ENCODE results near the gene SNCG.

The SNCG gene

DNA sequence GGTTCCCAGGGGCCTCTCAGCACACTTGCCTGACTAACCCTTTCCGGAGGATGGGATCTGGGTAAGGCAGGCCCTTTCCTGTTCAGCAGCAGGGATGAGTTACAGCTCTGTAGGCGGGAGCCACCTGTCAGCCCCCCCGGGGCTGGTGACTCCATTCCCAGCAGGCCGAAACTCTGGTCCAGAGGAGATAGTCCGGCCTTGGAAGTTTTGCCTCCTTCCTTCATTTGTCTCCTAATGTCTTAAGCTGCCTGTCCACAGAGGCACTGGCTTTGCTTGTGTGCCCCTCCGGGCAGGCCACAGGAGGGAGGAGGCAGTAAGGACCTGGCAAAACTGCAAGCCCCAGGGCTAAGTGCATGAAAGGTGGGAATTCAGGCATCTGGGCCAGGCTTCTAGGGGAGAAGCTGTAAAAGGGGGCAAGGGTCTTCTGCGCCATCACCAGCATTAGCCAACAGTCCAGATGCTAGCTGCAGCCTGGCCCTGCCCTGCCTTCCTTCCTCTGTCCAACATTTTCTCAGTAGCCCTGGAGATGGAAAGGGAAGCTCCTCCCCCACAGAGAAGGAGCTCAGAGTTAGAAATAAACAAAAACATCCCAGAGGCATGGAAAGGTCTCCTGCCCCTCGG lies 11.1 kb downstream of the SNCG start:
- ChIA-PET POLR2A (no interaction called here), CTCF (interaction anchor here (1.0 to 15.9 kb wide), 6 partner anchors 9 to 127 kb away, joined by 3 to 238 read pairs (median 9); partner anchors contain the start of genes MMRN2 and SNCG)
- no peak for DNase-seq (ENCODE audit: extremely low spot score)
- TF ChIP-seq, protein P1, sequence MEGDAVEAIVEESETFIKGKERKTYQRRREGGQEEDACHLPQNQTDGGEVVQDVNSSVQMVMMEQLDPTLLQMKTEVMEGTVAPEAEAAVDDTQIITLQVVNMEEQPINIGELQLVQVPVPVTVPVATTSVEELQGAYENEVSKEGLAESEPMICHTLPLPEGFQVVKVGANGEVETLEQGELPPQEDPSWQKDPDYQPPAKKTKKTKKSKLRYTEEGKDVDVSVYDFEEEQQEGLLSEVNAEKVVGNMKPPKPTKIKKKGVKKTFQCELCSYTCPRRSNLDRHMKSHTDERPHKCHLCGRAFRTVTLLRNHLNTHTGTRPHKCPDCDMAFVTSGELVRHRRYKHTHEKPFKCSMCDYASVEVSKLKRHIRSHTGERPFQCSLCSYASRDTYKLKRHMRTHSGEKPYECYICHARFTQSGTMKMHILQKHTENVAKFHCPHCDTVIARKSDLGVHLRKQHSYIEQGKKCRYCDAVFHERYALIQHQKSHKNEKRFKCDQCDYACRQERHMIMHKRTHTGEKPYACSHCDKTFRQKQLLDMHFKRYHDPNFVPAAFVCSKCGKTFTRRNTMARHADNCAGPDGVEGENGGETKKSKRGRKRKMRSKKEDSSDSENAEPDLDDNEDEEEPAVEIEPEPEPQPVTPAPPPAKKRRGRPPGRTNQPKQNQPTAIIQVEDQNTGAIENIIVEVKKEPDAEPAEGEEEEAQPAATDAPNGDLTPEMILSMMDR (IDR thresholded peaks at IDR 0.05; ENCODE audit: control extremely low read depth, extremely low read depth, low read depth, missing control alignments) = no peak

DNA sequence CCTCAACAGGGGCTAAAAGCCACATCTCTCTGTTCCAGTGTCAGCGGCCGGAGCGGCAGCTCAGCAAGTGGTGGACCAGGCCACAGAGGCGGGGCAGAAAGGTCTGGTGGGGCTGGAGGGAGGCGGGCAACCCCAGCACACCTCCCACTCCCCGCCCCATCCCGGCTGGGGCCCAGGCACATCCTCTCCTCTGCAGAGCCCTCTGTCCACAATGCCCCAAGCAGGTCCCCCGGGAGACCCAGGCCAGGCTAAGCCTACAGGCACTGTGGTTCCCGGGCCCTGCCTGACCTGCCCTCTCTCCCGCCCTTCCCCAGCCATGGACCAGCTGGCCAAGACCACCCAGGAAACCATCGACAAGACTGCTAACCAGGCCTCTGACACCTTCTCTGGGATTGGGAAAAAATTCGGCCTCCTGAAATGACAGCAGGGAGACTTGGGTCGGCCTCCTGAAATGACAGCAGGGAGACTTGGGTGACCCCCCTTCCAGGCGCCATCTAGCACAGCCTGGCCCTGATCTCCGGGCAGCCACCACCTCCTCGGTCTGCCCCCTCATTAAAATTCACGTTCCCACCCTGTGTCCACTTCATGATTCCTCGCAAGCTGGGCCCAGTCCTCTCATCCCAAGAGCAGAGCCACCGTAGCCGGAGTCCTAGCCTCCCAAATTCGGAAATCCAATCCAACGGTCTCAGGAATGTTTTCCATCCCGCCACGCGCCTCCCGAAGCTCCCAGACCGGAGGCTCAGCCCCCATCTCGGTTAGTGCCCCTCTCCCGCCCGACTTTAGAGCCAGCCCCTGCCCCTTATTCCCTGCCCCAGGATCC lies 12.0 kb downstream of the SNCG start:
- POLR2A ChIA-PET = interaction anchor here (0.6 kb wide), 1 partner anchor 590 kb away, joined by 12 read pairs; no protein-coding TSS in a partner anchor
- CTCF ChIA-PET = interaction anchor here (0.7 to 15.9 kb wide), 9 partner anchors 9 to 28 kb away, joined by 3 to 238 read pairs (median 3); partner anchors contain the start of genes MMRN2 and SNCG
- peak; percentile 27 for DNase-seq (ENCODE audit: extremely low spot score)
- TF ChIP-seq, protein P1 (IDR thresholded peaks at IDR 0.05; ENCODE audit: control extremely low read depth, extremely low read depth, low read depth, missing control alignments) = no peak

DNA sequence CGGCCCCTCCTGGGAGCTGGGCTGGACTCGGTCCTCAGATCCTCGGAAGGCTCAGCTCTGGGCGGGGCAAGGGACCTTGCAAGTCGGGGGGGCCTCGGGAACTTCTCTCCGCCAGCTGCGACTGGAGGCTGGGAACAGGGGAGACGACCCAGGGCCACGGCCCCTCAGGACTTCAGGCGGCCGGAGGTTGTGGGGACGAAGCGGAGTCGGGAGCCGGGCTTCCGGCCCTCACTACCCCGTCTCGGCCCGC lies 12.5 kb downstream of the SNCG start:
- no peak for DNase-seq (ENCODE audit: extremely low spot score)
- TF ChIP-seq, protein P1 (IDR thresholded peaks at IDR 0.05; ENCODE audit: control extremely low read depth, extremely low read depth, low read depth, missing control alignments) = no peak
- POLR2A ChIA-PET = interaction anchor here (0.6 kb wide), 1 partner anchor 589 kb away, joined by 12 read pairs; no protein-coding TSS in a partner anchor
- CTCF ChIA-PET = interaction anchor here (0.7 to 15.9 kb wide), 7 partner anchors 8 to 28 kb away, joined by 3 to 238 read pairs (median 3); partner anchors contain the start of gene MMRN2

DNA sequence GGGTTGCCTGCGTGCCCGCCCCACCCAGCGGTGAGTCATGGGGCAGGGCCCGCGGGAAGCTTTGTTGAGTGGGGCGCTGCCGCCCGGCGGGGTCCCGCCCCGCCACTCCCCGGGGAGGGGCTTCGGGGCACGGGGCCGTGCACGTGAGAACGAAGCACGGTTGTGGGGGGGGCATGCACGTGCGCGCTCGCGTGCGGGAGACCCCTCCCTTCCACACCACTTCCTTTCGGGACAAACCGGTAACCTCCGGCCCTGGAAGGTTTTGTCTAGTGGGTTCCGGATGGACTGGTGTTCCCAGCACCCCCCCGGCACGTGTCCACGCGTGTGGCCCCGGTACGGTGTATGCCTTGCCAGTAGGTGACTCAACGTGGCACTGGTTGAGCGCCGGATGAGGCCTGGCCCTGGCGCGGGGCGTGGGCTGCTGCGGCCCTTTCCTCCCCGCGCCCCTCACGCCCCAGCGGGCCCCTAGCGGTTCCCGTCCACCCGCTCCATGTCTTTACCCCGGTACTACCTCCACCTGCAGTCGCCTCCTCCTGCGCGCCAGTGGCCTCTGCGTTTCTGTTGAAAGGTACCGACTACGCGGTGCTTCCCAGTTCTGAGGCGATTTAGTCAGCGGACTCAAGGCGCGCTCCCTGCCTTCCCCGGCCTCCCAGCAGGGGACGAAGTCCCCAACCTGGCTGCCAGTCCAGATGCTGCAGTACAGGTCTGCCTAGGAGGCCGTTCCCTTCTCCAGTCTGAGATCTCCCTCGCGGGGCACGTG lies 13.0 kb downstream of the SNCG start:
- ChIA-PET POLR2A (no interaction called here), CTCF (interaction anchor here (0.7 to 15.9 kb wide), 7 partner anchors 8 to 29 kb away, joined by 3 to 238 read pairs (median 3); partner anchors contain the start of gene MMRN2)
- DNase-seq (ENCODE audit: extremely low spot score) = peak; percentile 89

DNA sequence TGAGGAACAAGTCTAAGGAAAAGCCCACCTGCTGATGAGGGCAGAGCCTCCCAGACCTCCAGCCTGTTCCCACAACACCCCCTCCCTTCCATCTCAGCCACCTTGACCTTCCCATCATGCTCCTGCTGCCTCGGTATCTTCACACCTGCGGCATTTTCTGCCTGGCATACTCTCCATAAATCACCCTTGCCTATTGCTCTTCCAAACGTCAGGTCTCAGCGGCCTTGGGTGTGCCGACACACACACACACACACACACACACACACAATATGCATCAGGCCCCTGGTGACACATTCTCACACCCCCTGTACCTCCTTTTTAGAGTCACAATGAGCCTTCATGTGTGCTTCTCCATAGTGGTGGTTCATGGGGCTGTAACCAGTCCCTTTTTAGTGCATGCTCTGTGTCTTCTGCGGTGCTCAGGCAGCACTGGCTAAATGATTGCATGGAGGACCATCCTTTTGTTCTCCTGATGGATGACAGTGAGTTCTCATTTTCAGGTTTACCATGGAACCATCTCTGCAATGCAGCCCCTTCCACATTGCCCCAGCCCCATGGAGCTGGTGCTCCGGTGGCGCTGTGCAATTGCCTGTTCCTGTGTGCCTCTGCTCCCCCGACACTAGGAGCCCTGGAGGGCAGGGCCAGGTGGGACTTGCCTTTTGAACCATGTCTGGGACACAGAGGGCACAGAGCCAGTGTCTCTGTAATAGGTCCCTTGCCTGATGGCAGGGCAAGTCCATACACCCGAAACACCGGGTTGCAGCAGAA lies 14.4 kb downstream of the SNCG start:
- TF ChIP-seq, protein P1 (IDR thresholded peaks at IDR 0.05; ENCODE audit: control extremely low read depth, extremely low read depth, low read depth, missing control alignments) = no peak
- DNase-seq (ENCODE audit: extremely low spot score) = no peak
- ChIA-PET POLR2A (no interaction called here), CTCF (no interaction called here)

More for the DNA sequence above, 13.0 kb downstream of the SNCG start:
- TF ChIP-seq, protein P1 (IDR thresholded peaks at IDR 0.05; ENCODE audit: control extremely low read depth, extremely low read depth, low read depth, missing control alignments) = no peak
